ENCODE data around the gene L1CAM. TPM values are rescaled to one million over a fixed set of nuclear protein-coding genes. Genes with fewer than 3 reads are reported as not detected.

L1CAM gene
- total and polyA plus RNA-seq, 12 donors = 0.52 to 50.1 (median 7.2) TPM

- WGBS, 4 donors = 22 to 71% (median 46%) methylated on average over 2 to 3 of the region's 3 CpGs
Observed at GRCh38 chrX:153876112-153876491, 9.9 kb downstream of the L1CAM start.

GRCh38 chrX:153875391-153876111 lies 10.4 kb downstream of the L1CAM start:
- DNase-seq = peak; percentile 42 to 69 (median 60)
- no peak for TF ChIP-seq POLR2A (IDR thresholded peaks at IDR 0.05)
- Histone ChIP-seq H3K4me1 (replicated peaks in 1 of 2) (no peaks in the 10 kb centered on the region), H3K36me3 (replicated peaks in 1 of 2) (no peaks in the 10 kb centered on the region), H3K4me3 (no peak overlapping the region), H3K27ac (peak overlapping the region in 1 of 5 donors; percentile 21), H3K27me3 (peaks cover 27% of the 10 kb centered on the region), H3K9me3 (replicated peaks in 1 of 3) (no peaks in the 10 kb centered on the region)
- WGBS, 4 donors = 1 to 13% (median 9%) methylated on average over 26 to 39 of the region's 42 CpGs; no CpG with 5 or more reads in 1 of the 4 donors
- intact Hi-C loops (cut with DNase I) = no loop called here

More at GRCh38 chrX:153876112-153876491, 9.9 kb downstream of the L1CAM start:
- intact Hi-C loops (cut with DNase I) = no loop called here
- H3K4me3 ChIP-seq = no peak overlapping the region
- H3K4me1 ChIP-seq (replicated peaks in 1 of 2) = no peaks in the 10 kb centered on the region
- no peaks in the 10 kb centered on the region for H3K9me3 ChIP-seq (replicated peaks in 1 of 3)
- H3K27me3 ChIP-seq = peaks cover 32% of the 10 kb centered on the region
- TF ChIP-seq POLR2A (IDR thresholded peaks at IDR 0.05) = no peak
- no peak for TF ChIP-seq CTCF (IDR thresholded peaks at IDR 0.05)
- DNase-seq = no peak
- no peak overlapping the region for H3K27ac ChIP-seq
- H3K36me3 ChIP-seq (replicated peaks in 1 of 2) = no peaks in the 10 kb centered on the region

GRCh38 chrX:153874366-153875125 lies 11.4 kb downstream of the L1CAM start:
- 72 to 81% (median 78%) methylated on average over 6 to 13 of the region's 13 CpGs for WGBS, 4 donors

GRCh38 chrX:153874085-153874365 lies 11.9 kb downstream of the L1CAM start:
- Histone ChIP-seq H3K9me3 (replicated peaks in 1 of 3) (no peaks in the 10 kb centered on the region), H3K27me3 (peaks cover 28% of the 10 kb centered on the region), H3K4me1 (replicated peaks in 1 of 2) (no peaks in the 10 kb centered on the region), H3K27ac (no peak overlapping the region), H3K36me3 (replicated peaks in 1 of 2) (no peaks in the 10 kb centered on the region), H3K4me3 (no peak overlapping the region)
- no peak for DNase-seq
- WGBS, 4 donors = 42 to 55% (median 49%) methylated on average over 2 to 3 of the region's 3 CpGs
- TF ChIP-seq POLR2A (IDR thresholded peaks at IDR 0.05) (no peak), CTCF (IDR thresholded peaks at IDR 0.05) (no peak)
- intact Hi-C loops (cut with DNase I) = no loop called here

More at GRCh38 chrX:153874366-153875125, 11.4 kb downstream of the L1CAM start:
- peaks cover 30% of the 10 kb centered on the region for H3K27me3 ChIP-seq
- no peak overlapping the region for H3K4me3 ChIP-seq
- TF ChIP-seq CTCF (IDR thresholded peaks at IDR 0.05) (no peak), POLR2A (IDR thresholded peaks at IDR 0.05) (no peak)
- H3K4me1 ChIP-seq (replicated peaks in 1 of 2) = no peaks in the 10 kb centered on the region
- intact Hi-C loops (cut with DNase I) = no loop called here
- DNase-seq = no peak
- no peak overlapping the region for H3K27ac ChIP-seq
- H3K9me3 ChIP-seq (replicated peaks in 1 of 3) = no peaks in the 10 kb centered on the region
- no peaks in the 10 kb centered on the region for H3K36me3 ChIP-seq (replicated peaks in 1 of 2)

All from adrenal gland (tissue), 12 donors.